GM21447 (cell line): ENCODE data around the gene AASS.
"Not testable (repeated sequence)": the region's sequence is repeated elsewhere in the genome, so short reads cannot be mapped to it uniquely, and the experiment has no call there.

Source experiments
- ATAC-seq: cut with Tn5 transposase; IDR thresholded peaks from one replicate; pipeline ENCODE4 v1.9.1; 2021; ENCODE audit not compliant: unreplicated experiment

The AASS gene

GRCh38 chr7:122143751-122144711 lies at the start of gene AASS:
Gene AASS (minus strand): TSS chr7:122144249. CDS start chr7:122133726, 10,523 bp downstream.
- peak; percentile 100 for ATAC-seq

DNA sequence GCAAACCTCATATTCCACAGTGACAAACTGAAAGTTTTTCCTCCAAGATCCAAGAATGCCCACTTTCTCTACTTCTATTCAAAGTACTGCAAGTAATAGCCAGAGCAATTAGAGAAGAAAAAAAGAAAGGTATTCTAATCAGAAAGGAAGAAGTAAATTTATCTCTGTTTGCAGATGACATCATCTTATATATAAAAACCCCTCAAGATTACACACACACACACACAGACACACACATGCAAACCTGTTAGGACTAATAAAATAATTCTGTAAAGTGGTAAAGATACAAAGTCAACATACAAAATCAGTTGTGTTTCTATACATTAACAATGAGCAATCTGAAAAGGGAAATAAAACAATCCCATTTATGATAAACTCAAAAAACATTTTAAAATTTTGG lies 44.7 kb upstream of the AASS start:
- ATAC-seq = no peak

- no peak for ATAC-seq
Observed at GRCh38 chr7:122183106-122183505, 39.1 kb upstream of the AASS start.

DNA sequence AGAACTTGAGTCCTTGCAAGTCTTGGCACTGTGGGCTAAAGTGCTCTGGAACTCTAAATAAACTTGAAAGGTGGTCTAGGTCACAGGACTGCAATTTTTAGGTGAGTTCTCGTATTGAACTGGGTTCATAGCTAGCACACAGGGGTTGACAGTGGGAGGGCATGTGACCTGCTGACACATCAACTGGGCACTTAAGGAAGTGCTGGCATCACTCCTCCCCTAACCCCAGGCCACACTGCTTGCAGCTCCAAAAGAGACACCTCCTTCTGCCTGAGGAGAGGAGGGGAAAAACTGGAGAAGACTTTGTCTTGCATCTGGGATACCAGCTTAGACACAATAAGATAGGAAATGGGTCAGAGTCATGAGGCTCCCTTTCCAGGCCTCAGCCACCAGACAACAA lies 38.0 kb upstream of the AASS start:
- no peak for ATAC-seq

DNA sequence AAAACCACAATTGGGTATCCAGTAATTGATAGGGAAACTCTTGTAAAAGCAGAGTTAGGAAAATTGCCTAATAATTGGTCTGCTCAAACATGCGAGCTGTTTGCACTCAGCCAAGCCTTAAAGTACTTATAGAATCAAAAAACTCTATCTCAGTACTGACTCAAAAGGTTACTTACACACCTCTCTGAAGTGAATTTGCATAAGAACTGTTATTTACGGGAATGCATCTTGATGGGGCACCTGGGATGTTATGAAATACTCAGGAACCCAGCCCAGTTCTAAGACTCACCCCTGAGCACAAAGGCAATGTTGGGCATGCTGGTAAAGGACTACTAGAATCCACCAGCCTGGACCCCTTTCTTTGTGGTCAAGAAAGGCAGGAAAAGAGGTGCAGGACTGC lies 28.1 kb upstream of the AASS start:
- not testable (repeated sequence) for ATAC-seq

DNA sequence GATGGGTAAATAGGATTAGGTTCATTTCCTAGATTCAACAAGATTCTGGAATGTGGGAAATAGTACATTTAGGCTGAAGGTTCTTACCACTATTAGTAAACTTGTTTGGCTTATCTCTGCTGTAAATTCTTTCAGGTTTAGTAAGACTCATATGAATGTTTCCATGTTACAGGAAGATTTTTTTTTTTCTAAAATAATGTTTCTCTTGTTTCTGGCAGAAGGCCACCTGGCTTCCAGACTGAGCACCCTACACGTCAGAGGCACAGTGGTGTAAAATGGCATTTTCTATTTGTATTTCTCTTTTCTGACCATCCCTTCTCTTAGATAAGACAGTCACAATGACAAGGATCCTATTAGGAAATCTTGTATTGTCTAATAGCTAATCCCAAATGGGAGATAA lies 22.7 kb upstream of the AASS start:
- ATAC-seq = no peak

- no peak for ATAC-seq
Observed at GRCh38 chr7:122166275-122166674, 22.2 kb upstream of the AASS start.

GRCh38 chr7:122161628-122162027 lies 17.6 kb upstream of the AASS start:
- ATAC-seq = no peak

DNA sequence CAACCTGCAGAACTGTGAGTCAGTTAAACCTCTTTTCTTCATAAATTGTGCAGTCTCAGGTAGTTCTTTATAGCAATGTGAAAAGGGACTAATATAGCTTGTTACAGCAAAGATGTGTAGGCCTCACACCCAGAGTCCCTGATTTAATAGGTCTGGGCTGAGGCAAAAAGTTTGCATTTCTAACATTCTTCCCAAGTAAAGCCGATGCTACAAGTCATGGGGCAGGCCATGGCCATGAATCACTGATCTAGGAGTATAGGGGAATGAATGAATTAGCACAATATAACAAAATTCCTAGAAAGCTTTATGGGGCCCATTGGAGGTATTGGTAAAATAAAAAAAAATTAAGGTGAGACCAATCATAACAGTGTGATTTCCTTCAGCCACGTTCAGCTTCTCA lies 11.5 kb upstream of the AASS start:
- ATAC-seq = no peak

DNA sequence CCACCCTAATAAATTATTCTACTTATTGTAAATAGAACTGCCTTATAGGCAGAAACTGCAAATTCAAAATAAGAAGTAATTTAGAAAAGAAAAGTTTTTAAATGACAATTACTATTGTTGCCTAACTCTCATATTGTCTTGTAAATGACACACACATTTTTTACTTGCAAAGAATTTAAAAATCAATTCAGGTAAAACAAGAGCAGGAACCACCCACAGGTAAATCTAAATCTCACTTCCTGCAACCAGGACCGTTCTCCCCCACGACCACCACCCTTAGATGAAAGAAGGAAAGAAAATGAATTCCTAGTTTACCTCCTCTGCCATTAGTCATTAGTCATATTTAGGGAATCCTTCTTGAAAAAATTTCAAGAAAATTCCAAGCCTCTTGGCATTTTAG lies 4.8 kb upstream of the AASS start:
- ATAC-seq = no peak

DNA sequence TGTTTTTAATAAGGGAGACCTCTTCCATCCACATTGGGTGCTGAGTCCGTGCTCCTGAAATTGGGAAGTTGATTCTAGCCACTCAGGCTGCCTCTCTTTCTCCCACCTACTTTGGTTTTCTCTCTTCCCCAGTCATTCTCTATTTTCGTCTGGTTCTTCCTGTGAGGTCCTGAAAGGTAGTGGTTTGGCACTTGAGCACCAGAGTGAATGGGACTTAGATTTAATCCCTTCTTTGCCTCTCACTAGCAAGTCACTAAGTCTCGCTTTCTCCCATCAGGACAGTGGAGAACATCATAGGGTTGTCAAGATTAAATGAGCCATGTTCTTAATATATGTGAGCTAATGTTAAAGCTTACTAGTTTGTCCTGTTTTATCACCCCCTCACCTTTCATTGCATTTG lies 4.0 kb upstream of the AASS start:
- no peak for ATAC-seq

DNA sequence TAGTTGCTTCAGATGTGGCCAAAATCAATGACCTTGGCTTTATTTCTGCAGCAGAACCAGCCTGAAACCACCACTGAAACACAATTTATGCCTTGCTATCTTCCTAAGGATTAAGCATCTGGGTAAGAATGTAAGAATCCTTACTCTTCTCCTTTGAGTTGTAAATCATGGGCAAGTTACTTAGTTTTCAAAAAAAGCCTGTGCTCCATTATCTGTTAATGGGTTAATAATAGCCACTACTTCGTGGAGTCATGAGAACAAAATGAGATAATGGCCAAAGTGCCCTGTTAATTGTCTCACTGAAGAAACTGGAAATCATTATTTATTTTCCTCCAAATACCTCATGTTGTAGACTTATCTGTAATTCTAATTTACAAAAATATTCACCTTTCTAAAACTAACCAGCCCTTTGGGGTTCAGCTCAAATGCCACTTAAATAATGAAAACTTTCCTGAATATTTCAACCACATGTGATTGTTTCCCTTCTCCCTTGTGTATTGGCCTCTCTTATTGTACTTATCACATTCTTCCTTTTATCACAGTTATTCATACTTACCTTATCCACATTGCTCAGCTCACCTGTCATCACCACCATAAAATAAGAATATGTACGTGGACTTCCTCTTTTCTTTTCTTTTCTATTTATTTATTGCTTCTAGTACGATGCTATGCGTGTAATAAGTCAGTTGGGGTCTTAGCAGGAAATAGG lies 2.0 kb upstream of the AASS start:
- no peak for ATAC-seq

GRCh38 chr7:122143376-122143750 lies 686 bp downstream of the AASS start:
- ATAC-seq = peak; percentile 11

DNA sequence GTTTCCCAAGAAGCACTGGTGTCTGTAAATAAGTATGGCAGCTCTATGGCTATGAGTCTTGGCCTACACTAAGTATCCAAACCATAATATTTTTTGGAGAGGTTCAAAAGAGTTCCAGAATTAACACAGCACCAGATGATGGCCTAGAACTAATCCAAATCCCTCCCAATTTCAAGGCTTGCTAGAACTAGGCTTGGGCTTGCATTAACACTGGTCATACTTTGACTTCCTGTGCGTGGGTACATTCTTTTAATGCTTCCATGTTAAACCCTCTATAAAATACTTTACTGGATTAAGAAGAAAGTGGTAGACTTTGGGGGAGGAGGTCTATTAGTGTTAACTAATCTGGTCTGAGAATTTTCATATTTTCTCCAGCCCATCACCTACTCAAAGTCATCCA lies 3.1 kb downstream of the AASS start:
- no peak for ATAC-seq

GRCh38 chr7:122137251-122138077 lies 6.6 kb downstream of the AASS start:
- no peak for ATAC-seq

DNA sequence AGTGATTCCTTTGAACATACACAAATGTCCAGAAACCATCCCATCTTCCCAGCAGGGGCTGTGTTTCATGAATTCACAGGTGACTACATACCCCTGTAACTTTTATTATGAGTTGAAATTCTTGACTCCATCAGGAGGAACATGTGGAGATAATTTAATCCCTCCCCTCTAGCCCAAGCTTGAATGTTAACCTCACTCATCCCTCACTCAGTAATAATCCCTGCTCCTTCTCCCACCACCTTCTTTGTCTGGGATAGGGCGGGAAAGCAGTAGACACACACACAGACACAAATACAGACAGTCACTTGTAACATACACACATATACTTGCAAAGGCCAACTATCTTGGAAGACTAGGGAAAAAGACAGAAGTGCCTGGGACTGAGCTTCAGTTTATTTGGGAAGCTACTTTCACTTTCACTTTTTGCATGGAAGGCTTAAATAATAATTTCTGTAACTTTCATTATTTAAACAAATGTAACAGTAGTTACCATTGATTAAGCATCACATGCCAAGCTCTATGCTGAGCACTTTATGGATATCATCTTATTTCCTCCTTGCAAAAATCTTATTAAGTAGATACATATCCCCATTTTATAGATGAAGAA lies 7.3 kb downstream of the AASS start:
- no peak for ATAC-seq

DNA sequence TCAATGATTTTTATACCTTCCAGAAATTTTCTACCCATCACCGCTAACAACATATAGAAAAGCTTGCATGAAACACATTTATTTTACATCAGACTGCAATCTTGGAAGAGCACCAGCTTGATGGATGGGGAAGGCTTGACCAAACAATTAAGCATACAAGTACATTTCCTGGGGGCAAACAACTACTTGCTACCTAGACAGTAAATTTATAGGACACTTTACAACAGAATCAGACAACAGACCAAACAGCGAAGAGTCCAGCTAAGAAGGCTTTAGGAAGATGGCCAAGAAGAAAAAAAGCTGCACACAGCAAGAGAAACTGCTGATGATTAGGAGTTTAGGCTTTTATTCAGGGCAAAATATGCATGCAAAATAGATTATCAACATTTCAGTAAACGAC lies 8.0 kb downstream of the AASS start:
- no peak for ATAC-seq

- ATAC-seq = no peak
Observed at GRCh38 chr7:122135275-122135674, 8.8 kb downstream of the AASS start.

GRCh38 chr7:122134793-122135192 lies 9.3 kb downstream of the AASS start:
- ATAC-seq = not testable (repeated sequence)

DNA sequence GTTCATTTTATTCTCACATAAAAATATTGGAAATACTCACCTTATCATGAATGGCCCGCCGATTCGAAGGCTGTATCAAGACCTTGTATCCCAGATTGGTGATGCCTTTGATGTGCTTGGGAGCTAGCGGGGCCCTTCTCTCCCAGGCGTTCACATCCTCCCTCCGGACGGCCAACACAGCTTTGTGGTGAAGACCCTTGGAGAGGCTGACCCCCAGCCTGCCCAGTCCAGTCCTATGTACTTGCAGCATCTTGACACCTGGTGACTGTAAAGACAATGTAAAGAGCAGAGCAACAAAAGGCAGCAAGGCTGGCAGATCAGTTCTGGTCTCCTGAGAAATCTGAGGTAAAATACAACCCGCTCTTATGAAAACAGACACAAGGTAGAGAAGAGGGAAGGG lies 10.6 kb downstream of the AASS start:
- ATAC-seq = no peak

- ATAC-seq = no peak
Observed at GRCh38 chr7:122132341-122132740, 11.7 kb downstream of the AASS start.
